CD4-positive, alpha-beta T cell (primary cell): ENCODE measurements around the gene OTOGL. TPM values are rescaled to one million over a fixed set of nuclear protein-coding genes. Genes with fewer than 3 reads are reported as not detected.

ENCODE experiments used
- ATAC-seq: fragments of 200-7000 bp; cut with Tn5 transposase; one replicate; pipeline ENCODE4 v1.10.0; 2022; ENCODE audit warnings: mild to moderate bottlenecking; ENCODE audit not compliant: poor library complexity
- CTCF ChIA-PET: fragments of 350-600 bp; sonication (Branson Sonifier 250); formaldehyde crosslinking; loops from one replicate; lab custom pipeline; 2021; ENCODE audit warnings: antibody characterized with exemption, inconsistent platforms; lab: Charles Lee
- POLR2A ChIA-PET: fragments of 350-600 bp; sonication (Branson Sonifier 250); formaldehyde crosslinking; loops from one replicate; lab custom pipeline; 2021; ENCODE audit warnings: antibody characterized with exemption, inconsistent platforms; lab: Charles Lee
- DNase-seq, 14 experiments: peaks; one replicate each; pipeline ENCODE4 v3.0.0-alpha.2; 2013 to 2020; ENCODE audit warnings: mixed read lengths in 2 of 14
- H3K27ac ChIP-seq, 2 donors: one replicate each; pipeline versions ENCODE4 v1.5.1 to v1.7.0; 2013; ENCODE audit warnings: low read length in 2 of 2, low read depth in 1 of 2, mild to moderate bottlenecking in 1 of 2
- H3K27me3 ChIP-seq, 2 experiments: 1 replicate in 1 of 2; 2 replicates in 1 of 2; pipeline versions ENCODE4 v1.6.1 to v1.7.0; 2013; ENCODE audit warnings: low read length in 2 of 2, control low read depth in 1 of 2, mild to moderate bottlenecking in 1 of 2, moderate library complexity in 1 of 2; ENCODE audit not compliant: insufficient read depth in 2 of 2, control insufficient read depth in 1 of 2
- H3K36me3 ChIP-seq: one replicate; pipeline ENCODE4 v1.6.1; 2013; ENCODE audit warnings: low read length, control low read depth; ENCODE audit not compliant: insufficient read depth
- H3K4me1 ChIP-seq: one replicate; pipeline ENCODE4 v1.6.1; 2013; ENCODE audit warnings: low read length, control low read depth; ENCODE audit not compliant: insufficient read depth
- H3K4me3 ChIP-seq: one replicate; pipeline ENCODE4 v1.5.1; 2013; ENCODE audit warnings: mild to moderate bottlenecking, low read length, moderate library complexity
- H3K9me3 ChIP-seq, 2 experiments: 1 replicate in 1 of 2; 2 replicates in 1 of 2; pipeline versions ENCODE4 v1.6.1 to v1.7.0; 2013; ENCODE audit warnings: low read length in 2 of 2, mild to moderate bottlenecking in 2 of 2, control low read depth in 1 of 2, moderate library complexity in 1 of 2; ENCODE audit not compliant: control insufficient read depth in 1 of 2, insufficient read depth in 1 of 2
- H3K27ac Mint-ChIP-seq: one replicate; pipeline ENCODE4 v1.8.0; 2020; ENCODE audit warnings: mixed read lengths
- H3K27me3 Mint-ChIP-seq: one replicate; pipeline ENCODE4 v1.8.0; 2021; ENCODE audit warnings: mixed read lengths
- H3K36me3 Mint-ChIP-seq: one replicate; pipeline ENCODE4 v1.8.0; 2021; ENCODE audit warnings: low read depth, mixed read lengths
- H3K4me1 Mint-ChIP-seq: one replicate; pipeline ENCODE4 v1.8.0; 2021; ENCODE audit warnings: low read depth, mixed read lengths
- H3K4me3 Mint-ChIP-seq: one replicate; pipeline ENCODE4 v1.8.0; 2020; ENCODE audit warnings: mild to moderate bottlenecking, mixed read lengths
- H3K9me3 Mint-ChIP-seq: one replicate; pipeline ENCODE4 v1.8.0; 2020; ENCODE audit warnings: mixed read lengths
- CTCF ChIP-seq: fragments of 200-600 bp; IDR thresholded peaks from one replicate; pipeline ENCODE4 v1.8.0; 2022; ENCODE audit warnings: antibody characterized with exemption, mild to moderate bottlenecking
- intact Hi-C, 2 experiments: fragments of 100-400 bp; cut with DNase I in 1 of 2; cut with micrococcal nuclease in 1 of 2; formaldehyde crosslinking; loops; one replicate each; pipeline versions ENCODE4 v1.15.1 to v1.9.0; 2023 to 2025; cut with DNase I, micrococcal nuclease
- total RNA-seq, 174 experiments: library from RNA in 2 of 174; stranded (reverse) in 2 of 174; gene quantifications; one replicate each; pipeline ENCODE4 v1.2.3 and lab custom pipeline; 2021 to 2026

The OTOGL gene
- total RNA-seq, 2 experiments from 2014 or later, result not detected

DNA sequence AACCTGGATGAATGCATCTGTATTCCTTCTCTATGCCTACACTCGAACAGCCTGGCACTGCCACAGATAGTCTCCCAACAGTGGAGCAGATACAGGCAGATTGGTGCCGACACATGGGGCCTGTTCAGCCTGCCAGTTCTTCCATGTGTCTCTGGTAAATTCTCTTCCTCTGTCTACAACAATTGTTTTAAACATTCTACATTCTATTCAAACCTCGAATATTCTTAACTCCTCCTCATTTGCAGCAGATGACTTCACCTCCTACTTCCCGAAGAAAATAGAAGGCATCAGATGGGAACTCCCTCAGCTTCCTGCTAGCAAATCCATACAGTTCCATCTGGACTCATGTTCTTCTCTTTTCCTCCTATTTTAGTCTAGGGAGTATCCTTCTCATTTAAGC, 43.1 kb upstream of the OTOGL start:
- CTCF ChIA-PET, result no interaction called here
- no peak overlapping the region for H3K27ac Mint-ChIP-seq
- intact Hi-C loops, result loop anchor here in 1 of 2 experiments (10.0 kb wide), 2 partner anchors 129 to 209 kb away; no protein-coding TSS in a partner anchor
- H3K9me3 Mint-ChIP-seq, result no peaks in the 10 kb centered on the region
- Histone ChIP-seq H3K27ac (no peak overlapping the region), H3K4me3 (no peak overlapping the region), H3K27me3 (no peaks in the 10 kb centered on the region), H3K4me1 (no peaks in the 10 kb centered on the region), H3K9me3 (no peaks in the 10 kb centered on the region), H3K36me3 (no peaks in the 10 kb centered on the region)
- H3K27me3 Mint-ChIP-seq, result peaks cover 5% of the 10 kb centered on the region
- DNase-seq (no peak), ATAC-seq (no peak)
- POLR2A ChIA-PET, result no interaction called here
- H3K4me3 Mint-ChIP-seq, result no peak overlapping the region
- H3K36me3 Mint-ChIP-seq, result no peaks in the 10 kb centered on the region
- TF ChIP-seq CTCF, result no peak
- no peaks in the 10 kb centered on the region for H3K4me1 Mint-ChIP-seq

DNA sequence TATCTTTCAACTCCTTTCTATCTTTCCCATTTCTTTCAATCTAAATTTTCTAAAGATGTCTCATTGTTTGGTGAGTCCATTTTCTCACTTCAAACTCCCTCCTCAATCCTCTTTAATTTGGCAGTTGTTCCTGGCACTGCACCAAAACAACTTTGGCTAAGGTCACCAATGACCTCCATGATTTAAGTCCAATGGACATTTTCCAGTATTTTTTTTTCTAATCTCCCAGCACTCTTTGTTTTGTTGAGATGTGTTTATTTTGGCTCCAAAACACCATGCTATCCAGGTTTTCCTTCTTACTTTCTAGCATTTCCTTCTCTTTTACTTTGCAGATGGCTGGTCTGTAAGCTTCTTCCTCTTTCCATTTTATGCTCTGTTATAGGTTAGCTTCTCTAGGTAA, 42.5 kb upstream of the OTOGL start:
- H3K4me1 ChIP-seq, result no peaks in the 10 kb centered on the region
- H3K36me3 ChIP-seq, result no peaks in the 10 kb centered on the region
- H3K4me3 ChIP-seq, result no peak overlapping the region
- H3K36me3 Mint-ChIP-seq, result no peaks in the 10 kb centered on the region
- no peak overlapping the region for H3K27ac Mint-ChIP-seq
- no peaks in the 10 kb centered on the region for H3K9me3 Mint-ChIP-seq
- TF ChIP-seq CTCF, result no peak
- no peaks in the 10 kb centered on the region for H3K4me1 Mint-ChIP-seq
- H3K27me3 Mint-ChIP-seq, result peaks cover 5% of the 10 kb centered on the region
- ChIA-PET POLR2A (no interaction called here), CTCF (no interaction called here)
- intact Hi-C loops, result loop anchor here in 1 of 2 experiments (10.0 kb wide), 2 partner anchors 128 to 208 kb away; no protein-coding TSS in a partner anchor
- no peaks in the 10 kb centered on the region for H3K9me3 ChIP-seq
- ATAC-seq (no peak), DNase-seq (no peak)
- H3K27ac ChIP-seq, result no peak overlapping the region
- no peak overlapping the region for H3K4me3 Mint-ChIP-seq
- no peaks in the 10 kb centered on the region for H3K27me3 ChIP-seq

DNA sequence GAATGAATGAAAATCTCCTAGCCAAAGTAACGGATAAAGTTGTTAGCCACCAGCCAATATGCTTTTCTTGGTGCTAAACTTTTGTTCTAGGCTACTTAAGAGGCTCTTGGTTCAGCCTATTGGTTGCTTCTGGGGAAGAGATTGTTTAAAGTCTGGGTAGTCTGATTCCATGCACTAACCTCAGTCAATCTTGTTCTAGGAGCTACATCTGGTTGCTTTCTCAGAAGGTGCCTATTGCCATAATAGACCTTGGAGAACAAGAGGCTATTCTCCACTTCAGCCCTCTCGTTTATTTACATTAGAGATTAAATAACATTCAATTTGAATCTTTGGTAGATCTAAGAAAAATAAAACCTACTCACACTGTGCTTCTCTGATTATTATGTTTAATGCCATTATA, 40.8 kb upstream of the OTOGL start:
- TF ChIP-seq CTCF, result no peak
- H3K27me3 ChIP-seq, result no peaks in the 10 kb centered on the region
- intact Hi-C loops, result loop anchor here in 1 of 2 experiments (10.0 kb wide), 2 partner anchors 126 to 206 kb away; no protein-coding TSS in a partner anchor
- no peaks in the 10 kb centered on the region for H3K4me1 ChIP-seq
- Mint-ChIP-seq H3K27me3 (peaks cover 5% of the 10 kb centered on the region), H3K27ac (no peak overlapping the region), H3K4me3 (no peak overlapping the region), H3K36me3 (no peaks in the 10 kb centered on the region), H3K4me1 (no peaks in the 10 kb centered on the region), H3K9me3 (no peaks in the 10 kb centered on the region)
- H3K4me3 ChIP-seq, result no peak overlapping the region
- POLR2A ChIA-PET, result no interaction called here
- H3K9me3 ChIP-seq, result no peaks in the 10 kb centered on the region
- CTCF ChIA-PET, result no interaction called here
- no peak overlapping the region for H3K27ac ChIP-seq
- no peaks in the 10 kb centered on the region for H3K36me3 ChIP-seq
- ATAC-seq (no peak), DNase-seq (no peak)
